Measurements from ENCODE around the gene RAB34. TPM values are rescaled to one million over a fixed set of nuclear protein-coding genes. Genes with fewer than 3 reads are reported as not detected.

Gene RAB34
- total RNA-seq, 1 experiment from 2014 or later = 161 TPM

- intact Hi-C loops (cut with micrococcal nuclease; ENCODE audit: unreplicated experiment) = no loop called here
- CTCF ChIA-PET = interaction anchor here (0.9 kb wide), 1 partner anchor 21 kb away, joined by 3 read pairs; no protein-coding TSS in a partner anchor
- no peaks in the 10 kb centered on the region for H3K79me2 ChIP-seq (ENCODE audit: low read depth)
- H3K36me3 ChIP-seq (ENCODE audit: low read depth) = no peaks in the 10 kb centered on the region
- peaks cover 24% of the 10 kb centered on the region; the same call in 1 of the 2 replicates for H3F3A ChIP-seq (ENCODE audit: insufficient read depth, low read depth)
- H3K27me3 ChIP-seq (ENCODE audit: insufficient read depth, low read depth) = no peaks in the 10 kb centered on the region
- no peaks in the 10 kb centered on the region for H3K9me3 ChIP-seq (ENCODE audit: insufficient read depth, low read depth)
- H3K4me1 ChIP-seq (replicated peaks; ENCODE audit: insufficient read depth) = peaks cover 7% of the 10 kb centered on the region
- no peak for TF ChIP-seq EZH2 (IDR thresholded peaks at IDR 0.05; ENCODE audit: low read depth)
- TF ChIP-seq CTCF (conservative IDR thresholded peaks at IDR 0.05) = no peak
- no peaks in the 10 kb centered on the region for H4K20me1 ChIP-seq (ENCODE audit: insufficient read depth)
- DNase-seq = no peak
- H3K4me2 ChIP-seq = no peak overlapping the region
- H3K4me3 ChIP-seq = no peak overlapping the region
- no peak overlapping the region for H3K27ac ChIP-seq
- H3K9me2 ChIP-seq (ENCODE audit: insufficient read depth) = no peaks in the 10 kb centered on the region
- BruUV-seq (replicated peaks) = no TSS peak
- POLR2A ChIA-PET (ENCODE audit: unreplicated experiment) = no interaction called here
- H2AFZ ChIP-seq = no peak overlapping the region
These were observed 11.8 kb downstream of the RAB34 start for GRCh38 chr17:28705728-28706334.

GRCh38 chr17:28705074-28705659 is 12.5 kb downstream of the RAB34 start:
- H3K4me2 ChIP-seq = no peak overlapping the region
- H3K27ac ChIP-seq = no peak overlapping the region
- no peak for DNase-seq
- H3K27me3 ChIP-seq (ENCODE audit: insufficient read depth, low read depth) = no peaks in the 10 kb centered on the region
- intact Hi-C loops (cut with micrococcal nuclease; ENCODE audit: unreplicated experiment) = no loop called here
- H4K20me1 ChIP-seq (ENCODE audit: insufficient read depth) = no peaks in the 10 kb centered on the region
- H3K9me3 ChIP-seq (ENCODE audit: insufficient read depth, low read depth) = no peaks in the 10 kb centered on the region
- H3K36me3 ChIP-seq (ENCODE audit: low read depth) = no peaks in the 10 kb centered on the region
- peaks cover 20% of the 10 kb centered on the region; the same call in 1 of the 2 replicates for H3F3A ChIP-seq (ENCODE audit: insufficient read depth, low read depth)
- H3K79me2 ChIP-seq (ENCODE audit: low read depth) = no peaks in the 10 kb centered on the region
- H3K4me3 ChIP-seq = no peak overlapping the region
- no TSS peak for BruUV-seq (replicated peaks)
- peaks cover 4% of the 10 kb centered on the region for H3K4me1 ChIP-seq (replicated peaks; ENCODE audit: insufficient read depth)
- ChIA-PET POLR2A (ENCODE audit: unreplicated experiment) (no interaction called here), CTCF (interaction anchor here (0.5 to 0.9 kb wide), 2 partner anchors 8 to 21 kb away, joined by 3 to 5 read pairs; no protein-coding TSS in a partner anchor)
- H2AFZ ChIP-seq = no peak overlapping the region
- no peak for TF ChIP-seq EZH2 (IDR thresholded peaks at IDR 0.05; ENCODE audit: low read depth)
- TF ChIP-seq CTCF (conservative IDR thresholded peaks at IDR 0.05) = no peak
- no peaks in the 10 kb centered on the region for H3K9me2 ChIP-seq (ENCODE audit: insufficient read depth)

DNA sequence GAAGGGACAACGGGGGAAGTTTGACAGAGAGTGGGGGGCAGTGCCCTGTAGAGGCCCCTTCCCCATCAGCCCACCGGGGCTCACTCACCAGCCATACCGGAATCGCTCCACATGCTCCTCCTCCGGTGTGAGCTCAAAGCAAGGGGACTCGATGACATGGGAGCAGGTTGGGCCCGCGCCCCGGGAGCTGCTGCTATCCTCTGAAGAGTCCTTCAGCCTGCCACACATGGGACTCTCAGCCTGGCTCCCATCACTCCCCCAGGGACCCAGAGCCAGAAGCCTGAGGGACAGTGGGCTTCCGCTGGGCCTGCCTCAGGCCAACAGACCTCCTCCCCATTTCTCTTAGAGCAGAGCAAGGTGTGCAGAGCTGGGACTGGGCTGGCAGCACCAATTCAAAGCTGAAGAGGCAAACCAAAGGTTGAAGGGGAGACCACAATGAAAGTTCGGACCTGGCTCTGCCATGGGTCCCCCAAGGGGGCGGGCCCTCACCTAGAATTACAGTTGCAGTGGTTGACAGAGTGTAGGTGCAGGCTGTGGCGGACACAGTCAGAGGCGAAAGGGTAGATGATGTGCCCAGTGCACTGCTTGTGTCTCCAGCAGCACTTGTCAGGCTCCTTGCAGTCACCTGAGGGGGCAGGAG is 13.3 kb downstream of the RAB34 start:
- Histone ChIP-seq H3K79me2 (ENCODE audit: low read depth) (no peaks in the 10 kb centered on the region), H2AFZ (no peak overlapping the region), H3F3A (ENCODE audit: insufficient read depth, low read depth) (peaks cover 18% of the 10 kb centered on the region; the same call in 1 of the 2 replicates), H3K4me1 (replicated peaks; ENCODE audit: insufficient read depth) (no peaks in the 10 kb centered on the region), H3K4me2 (no peak overlapping the region), H4K20me1 (ENCODE audit: insufficient read depth) (no peaks in the 10 kb centered on the region), H3K27ac (no peak overlapping the region), H3K9me2 (ENCODE audit: insufficient read depth) (no peaks in the 10 kb centered on the region), H3K9me3 (ENCODE audit: insufficient read depth, low read depth) (no peaks in the 10 kb centered on the region), H3K4me3 (no peak overlapping the region), H3K27me3 (ENCODE audit: insufficient read depth, low read depth) (no peaks in the 10 kb centered on the region), H3K36me3 (ENCODE audit: low read depth) (no peaks in the 10 kb centered on the region; the same call in 1 of the 2 replicates)
- no TSS peak for BruUV-seq (replicated peaks)
- CTCF ChIA-PET = interaction anchor here (0.5 kb wide), 1 partner anchor 9 kb away, joined by 5 read pairs; no protein-coding TSS in a partner anchor
- no peak for TF ChIP-seq CTCF (conservative IDR thresholded peaks at IDR 0.05)
- no peak for TF ChIP-seq EZH2 (IDR thresholded peaks at IDR 0.05; ENCODE audit: low read depth)
- POLR2A ChIA-PET (ENCODE audit: unreplicated experiment) = no interaction called here
- intact Hi-C loops (cut with micrococcal nuclease; ENCODE audit: unreplicated experiment) = no loop called here
- no peak for DNase-seq
